ENCODE data around the gene RAB3IL1.

The RAB3IL1 gene

GRCh38 chr11:61952882-61953281, 35.5 kb upstream of the RAB3IL1 start:
- DNase-seq, result no peak

- no peak for DNase-seq
Measured at GRCh38 chr11:61951484-61952135, 34.2 kb upstream of the RAB3IL1 start.

GRCh38 chr11:61950035-61950547, 32.7 kb upstream of the RAB3IL1 start, which contains the start of gene BEST1:
Gene BEST1 (plus strand): TSS chr11:61950351. CDS start chr11:61951807, 1,456 bp downstream.
- no peak for DNase-seq

- DNase-seq, result peak; percentile 55
Measured at GRCh38 chr11:61949169-61950034, 32.0 kb upstream of the RAB3IL1 start.

GRCh38 chr11:61948505-61948904, 31.1 kb upstream of the RAB3IL1 start:
- DNase-seq, result no peak

DNA sequence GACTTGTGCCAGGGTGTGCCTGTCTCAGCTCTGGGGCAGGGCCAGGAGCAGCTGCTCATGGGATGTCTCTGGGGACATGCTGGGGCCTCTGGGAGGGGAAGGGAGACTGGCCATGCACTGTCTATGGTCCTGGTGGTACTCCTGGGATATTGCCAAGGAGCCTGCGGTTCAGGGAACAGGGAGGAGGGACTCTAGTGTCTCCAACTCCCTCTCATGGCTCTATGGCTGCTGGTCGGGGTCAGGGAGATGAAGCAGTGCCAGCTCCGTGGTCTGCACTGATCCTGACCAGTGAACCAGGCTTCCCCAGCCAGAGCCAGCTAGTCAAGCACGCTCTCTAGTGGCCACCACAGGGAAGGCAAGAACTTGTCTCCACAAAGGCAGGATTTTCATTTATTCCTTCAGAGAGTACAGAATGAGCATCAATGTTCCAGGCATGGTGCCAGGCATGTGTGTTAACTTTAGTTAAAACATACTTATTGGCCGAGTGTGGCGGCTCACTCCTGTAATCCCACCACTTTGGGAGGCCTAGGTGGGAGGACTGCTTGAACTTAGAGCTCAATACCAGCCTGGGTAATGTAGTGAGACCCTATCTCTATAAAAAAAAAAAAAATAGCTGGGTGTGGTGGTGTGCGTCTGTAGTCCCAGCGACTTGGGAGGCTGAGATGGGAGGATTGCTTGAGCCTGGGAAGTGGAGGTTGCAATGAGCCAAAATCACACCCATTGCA, 30.3 kb upstream of the RAB3IL1 start:
- DNase-seq, result peak; percentile 25

GRCh38 chr11:61946894-61947293, 29.5 kb upstream of the RAB3IL1 start:
- no peak for DNase-seq

DNA sequence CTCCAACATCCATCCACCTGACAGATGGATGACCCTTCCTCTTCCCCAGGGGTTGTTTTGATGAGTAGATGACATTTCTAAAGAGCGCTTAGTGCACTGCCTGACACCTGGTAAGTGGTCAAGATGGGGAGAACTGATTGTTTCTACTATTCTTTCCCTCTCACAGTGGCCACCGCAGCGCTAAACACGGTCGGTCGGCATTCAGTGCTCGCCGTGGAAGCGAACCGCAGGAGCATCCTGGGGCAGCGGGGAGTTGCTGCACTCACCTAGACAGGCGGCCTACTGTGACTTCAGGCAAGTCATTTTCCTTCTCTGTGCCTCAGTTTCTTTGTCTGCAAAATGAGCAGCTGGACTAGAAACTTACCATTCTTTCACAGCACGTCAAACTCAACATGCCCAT, 27.8 kb upstream of the RAB3IL1 start:
- DNase-seq, result no peak

- DNase-seq, result no peak
Measured at GRCh38 chr11:61940466-61940865, 23.1 kb upstream of the RAB3IL1 start.

DNA sequence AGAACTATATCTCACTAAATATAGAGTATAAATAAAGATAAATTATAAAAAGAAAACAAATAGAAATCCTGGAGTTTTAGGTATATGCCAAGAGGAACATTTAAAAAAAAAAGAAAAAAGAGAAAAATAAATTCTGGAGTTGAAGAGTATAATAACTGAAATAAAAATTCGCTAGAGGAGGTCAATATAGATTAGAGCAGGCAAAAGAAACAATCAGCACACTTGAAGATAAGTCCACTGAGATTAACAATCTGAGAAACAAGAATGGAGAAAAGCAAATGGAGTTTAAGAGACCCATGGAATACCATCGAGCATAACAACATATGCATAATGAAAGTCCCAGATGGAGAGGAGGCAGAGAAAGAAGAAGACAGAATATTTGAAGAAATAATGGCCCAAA, 18.5 kb upstream of the RAB3IL1 start:
- DNase-seq, result no peak

GRCh38 chr11:61930933-61931332, 13.6 kb upstream of the RAB3IL1 start:
- no peak for DNase-seq

DNA sequence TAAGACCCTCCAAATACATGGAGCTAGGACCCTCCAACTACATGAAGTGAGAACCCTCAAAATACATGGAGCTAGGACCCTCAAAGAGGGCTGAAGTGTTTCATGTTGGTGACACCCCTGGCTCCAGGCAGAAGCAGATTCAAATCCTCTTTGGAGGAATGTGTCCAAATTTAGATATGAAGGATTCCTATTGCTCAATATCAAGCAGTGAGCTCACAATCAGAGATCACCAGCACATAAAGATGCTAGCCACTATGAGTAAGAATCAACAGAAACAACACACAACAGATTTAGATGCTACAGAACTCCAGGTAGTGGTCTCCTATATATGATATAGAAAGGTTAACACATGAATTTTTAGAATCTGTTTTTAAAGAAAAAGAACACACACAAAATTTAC, 11.2 kb upstream of the RAB3IL1 start:
- no peak for DNase-seq

DNA sequence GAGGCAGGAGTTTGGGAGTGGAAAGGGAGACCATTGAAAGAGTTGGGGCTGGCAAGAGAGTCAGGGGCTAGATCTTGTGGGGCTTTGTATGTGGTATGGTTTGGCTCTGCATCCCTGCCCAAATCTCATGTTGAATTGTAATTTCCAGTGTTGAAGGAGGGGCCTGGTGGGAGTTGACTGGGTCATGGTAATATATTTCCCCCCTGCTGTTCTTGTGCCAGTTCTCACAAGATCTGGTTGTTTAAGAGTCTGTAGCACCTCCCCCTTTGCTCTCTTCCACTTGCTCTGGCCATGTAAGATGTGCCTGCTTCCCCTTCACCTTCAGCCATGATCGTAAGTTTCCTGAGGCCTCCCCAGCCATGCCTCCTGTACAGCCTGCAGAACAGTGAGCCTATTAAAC, 10.1 kb upstream of the RAB3IL1 start:
- no peak for DNase-seq

DNA sequence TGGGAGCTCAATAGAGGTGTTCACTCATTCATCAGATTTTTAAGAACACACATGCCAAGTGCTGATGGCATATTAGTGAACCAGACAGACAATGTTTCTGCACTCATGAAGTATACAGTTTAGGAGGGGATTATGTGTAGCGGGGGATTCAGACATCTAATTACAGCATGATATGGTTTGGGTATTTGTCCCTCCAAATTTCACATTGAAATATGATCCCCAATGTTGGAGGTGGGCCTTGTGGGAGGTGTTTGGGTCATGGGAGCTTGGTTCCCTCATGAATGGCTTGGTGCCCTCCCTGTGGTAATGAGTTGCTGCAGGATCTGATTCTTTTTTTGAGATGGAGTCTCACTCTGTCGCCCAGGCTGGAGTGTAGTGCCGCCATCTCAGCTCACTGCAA, 8.9 kb upstream of the RAB3IL1 start:
- no peak for DNase-seq

GRCh38 chr11:61925736-61926135, 8.4 kb upstream of the RAB3IL1 start:
- DNase-seq, result no peak

GRCh38 chr11:61924064-61924455, 6.7 kb upstream of the RAB3IL1 start:
- no peak for DNase-seq

DNA sequence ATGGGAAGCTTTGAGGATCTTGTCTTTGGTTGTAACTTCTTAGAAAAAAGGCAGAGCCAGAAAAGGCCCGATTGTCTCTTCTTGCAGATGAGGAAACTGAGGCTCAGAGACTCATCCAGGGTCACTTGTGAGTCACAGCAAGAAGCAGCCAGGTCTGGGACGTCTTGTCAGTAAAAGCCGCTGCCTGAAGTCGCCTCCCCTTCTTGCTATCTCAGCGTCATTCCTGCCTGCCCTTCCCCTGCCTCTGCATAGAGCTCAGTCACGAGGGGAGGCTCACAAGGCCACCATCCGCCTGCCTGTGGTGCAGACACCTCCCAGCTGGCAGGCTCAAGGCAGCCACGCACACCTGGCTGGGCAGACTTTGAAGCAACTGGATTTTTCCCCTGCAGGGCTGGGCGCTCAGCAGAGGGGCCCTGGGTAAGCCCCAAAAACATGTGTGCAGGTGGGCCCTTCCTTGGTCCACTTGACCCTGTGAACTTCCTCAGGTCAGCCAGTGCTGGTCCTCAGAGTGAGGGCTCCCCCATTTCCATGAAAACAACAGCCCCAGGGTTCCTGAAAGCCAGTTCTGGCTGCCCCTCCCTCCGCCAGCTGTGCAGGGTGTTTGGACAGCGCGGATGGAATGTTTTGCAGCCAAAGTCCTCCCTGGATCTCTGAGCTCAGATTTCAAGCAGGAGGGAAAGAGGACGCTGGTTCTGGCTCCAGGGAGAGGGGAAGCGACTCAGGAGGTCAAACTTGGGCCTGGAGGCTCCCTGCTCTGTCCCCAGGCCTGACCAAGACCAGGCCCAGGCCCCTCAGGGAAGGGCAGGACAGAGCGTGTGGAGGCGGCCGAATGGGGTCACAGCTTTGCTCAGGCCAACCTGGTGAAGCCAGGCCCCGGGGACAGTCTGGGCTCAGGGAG, 6.0 kb upstream of the RAB3IL1 start:
- no peak for DNase-seq

- no peak for DNase-seq
Measured at GRCh38 chr11:61922539-61922938, 5.2 kb upstream of the RAB3IL1 start.

GRCh38 chr11:61921446-61921845, 4.1 kb upstream of the RAB3IL1 start:
- DNase-seq, result no peak

- DNase-seq, result no peak
Measured at GRCh38 chr11:61919705-61920631, 2.6 kb upstream of the RAB3IL1 start.
